Loucy (cell line): ENCODE data around the gene USB1.

ENCODE experiments used
- CTCF ChIP-seq: fragments of 200-600 bp; sonication (generic); conservative IDR thresholded peaks from 2 replicates; pipeline ENCODE4 v1.5.1; 2014; ENCODE audit warnings: mild to moderate bottlenecking, antibody characterized with exemption, low read length
- EZH2phosphoT487 ChIP-seq: fragments of 200-600 bp; IDR thresholded peaks from 2 replicates; pipeline ENCODE4 v1.6.1; 2018; ENCODE audit warnings: antibody characterized with exemption, mild to moderate bottlenecking, moderate library complexity, borderline replicate concordance

- TF ChIP-seq EZH2phosphoT487 = no peak
- no peak for TF ChIP-seq CTCF
Observed at GRCh38 chr16:57959804-57960203, 41.4 kb upstream of the USB1 start.
